Astrocyte (in vitro differentiated cells and primary cell): ENCODE results near the gene ATG4C. TPM values are rescaled to one million over a fixed set of nuclear protein-coding genes. Genes with fewer than 3 reads are reported as not detected.
"Not testable (repeated sequence)": the region's sequence is repeated elsewhere in the genome, so short reads cannot be mapped to it uniquely, and the experiment has no call there.

Source experiments
- DNase-seq: peaks from one replicate; pipeline ENCODE4 v3.0.0-alpha.2; 2010; ENCODE audit warnings: low read depth
- FAIRE-seq: peaks from 2 replicates; lab custom pipeline; 2011; peaks lifted over from hg19 to GRCh38; lab: Jason Lieb, UNC
- H2AFZ ChIP-seq: 2 replicates; pipeline ENCODE4 v1.6.0; 2012; ENCODE audit warnings: low read depth, low read length, inconsistent platforms
- H3K27ac ChIP-seq: 2 replicates; pipeline ENCODE4 v1.5.1; 2011; ENCODE audit warnings: low read depth, low read length, inconsistent platforms
- H3K27me3 ChIP-seq: 2 replicates; pipeline ENCODE4 v1.6.0; 2011; ENCODE audit warnings: low read length, inconsistent platforms; ENCODE audit not compliant: insufficient read depth
- H3K36me3 ChIP-seq: 2 replicates; pipeline ENCODE4 v1.5.1; 2011; ENCODE audit warnings: low read length, inconsistent platforms; ENCODE audit not compliant: insufficient read depth
- H3K4me1 ChIP-seq: 2 replicates; pipeline ENCODE4 v1.5.1; 2011; ENCODE audit warnings: low read length, inconsistent platforms; ENCODE audit not compliant: insufficient read depth
- H3K4me2 ChIP-seq: 2 replicates; pipeline ENCODE4 v1.6.0; 2012; ENCODE audit warnings: low read length, inconsistent platforms
- H3K4me3 ChIP-seq: 2 replicates; pipeline ENCODE4 v1.5.1; 2011; ENCODE audit warnings: low read depth, mild to moderate bottlenecking, low read length, inconsistent platforms; ENCODE audit not compliant: insufficient read depth
- H3K79me2 ChIP-seq: 2 replicates; pipeline ENCODE4 v1.6.0; 2012; ENCODE audit warnings: mild to moderate bottlenecking, low read length, inconsistent platforms; ENCODE audit not compliant: insufficient read depth
- H3K9ac ChIP-seq: 2 replicates; pipeline ENCODE4 v1.6.0; 2012; ENCODE audit warnings: mild to moderate bottlenecking, low read length, inconsistent platforms
- H3K9me3 ChIP-seq: 2 replicates; pipeline ENCODE4 v1.5.1; 2012; ENCODE audit warnings: low read depth, mild to moderate bottlenecking, low read length, inconsistent platforms; ENCODE audit not compliant: insufficient read depth
- H4K20me1 ChIP-seq: 2 replicates; pipeline ENCODE4 v1.6.0; 2012; ENCODE audit warnings: low read length, inconsistent platforms; ENCODE audit not compliant: insufficient read depth
- H3K27ac Mint-ChIP-seq: one replicate; pipeline ENCODE4 v1.8.0; 2021; ENCODE audit warnings: mild to moderate bottlenecking, mixed read lengths; ENCODE audit not compliant: unreplicated experiment
- H3K27me3 Mint-ChIP-seq: one replicate; pipeline ENCODE4 v1.8.0; 2021; ENCODE audit warnings: low read depth, mixed read lengths; ENCODE audit not compliant: unreplicated experiment
- H3K36me3 Mint-ChIP-seq: one replicate; pipeline ENCODE4 v1.8.0; 2021; ENCODE audit warnings: low read depth, mixed read lengths; ENCODE audit not compliant: unreplicated experiment
- H3K4me1 Mint-ChIP-seq: one replicate; pipeline ENCODE4 v1.8.0; 2021; ENCODE audit warnings: low read depth, mixed read lengths; ENCODE audit not compliant: unreplicated experiment
- H3K4me3 Mint-ChIP-seq: one replicate; pipeline ENCODE4 v1.8.0; 2021; ENCODE audit warnings: mild to moderate bottlenecking, moderate library complexity, mixed read lengths; ENCODE audit not compliant: unreplicated experiment
- H3K9me3 Mint-ChIP-seq: one replicate; pipeline ENCODE4 v1.8.0; 2021; ENCODE audit warnings: mild to moderate bottlenecking, mixed read lengths; ENCODE audit not compliant: unreplicated experiment
- CTCF ChIP-seq: IDR thresholded peaks from 2 replicates; pipeline ENCODE4 v1.5.1; 2011; ENCODE audit warnings: low read depth, mild to moderate bottlenecking, inconsistent platforms, low read length, moderate library complexity; ENCODE audit not compliant: insufficient read depth
- EZH2 ChIP-seq: IDR thresholded peaks from 2 replicates; pipeline ENCODE4 v1.6.1; 2012; ENCODE audit warnings: mild to moderate bottlenecking, low read length, inconsistent platforms; ENCODE audit not compliant: insufficient read depth
- total RNA-seq: library from RNA; stranded (reverse); gene quantifications from 2 replicates; pipeline ENCODE4 v1.2.1, GENCODE V29; 2021

ATG4C gene
- total RNA-seq, 1 donor from 2014 or later: 7.0 TPM

GRCh38 chr1:62826901-62827300 is 43.0 kb downstream of the ATG4C start:
- Histone ChIP-seq H3K4me2 (no peak overlapping the region), H3K27ac (no peak overlapping the region), H2AFZ (no peak overlapping the region), H3K27me3 (no peaks in the 10 kb centered on the region), H3K79me2 (no peaks in the 10 kb centered on the region), H3K36me3 (no peaks in the 10 kb centered on the region), H3K9ac (no peak overlapping the region), H4K20me1 (no peaks in the 10 kb centered on the region), H3K4me1 (no peaks in the 10 kb centered on the region), H3K4me3 (no peak overlapping the region), H3K9me3 (no peaks in the 10 kb centered on the region)
- FAIRE-seq: peak; percentile 52
- Mint-ChIP-seq H3K27ac (no peak overlapping the region), H3K4me3 (no peak overlapping the region), H3K4me1 (peaks cover 9% of the 10 kb centered on the region), H3K9me3 (no peaks in the 10 kb centered on the region), H3K36me3 (peaks cover 2% of the 10 kb centered on the region), H3K27me3 (no peaks in the 10 kb centered on the region)
- no peak for DNase-seq
- no peak for TF ChIP-seq EZH2

GRCh38 chr1:62827786-62828185 is 43.9 kb downstream of the ATG4C start:
- not testable (repeated sequence) for H2AFZ ChIP-seq, H3K4me3 Mint-ChIP-seq, H3K4me1 ChIP-seq, H3K27ac Mint-ChIP-seq, H3K36me3 ChIP-seq, H3K27me3 ChIP-seq, H4K20me1 ChIP-seq, H3K27ac ChIP-seq, H3K9ac ChIP-seq, H3K9me3 ChIP-seq, H3K36me3 Mint-ChIP-seq, H3K4me3 ChIP-seq, H3K4me1 Mint-ChIP-seq, H3K79me2 ChIP-seq, FAIRE-seq, DNase-seq, H3K4me2 ChIP-seq, H3K27me3 Mint-ChIP-seq, H3K9me3 Mint-ChIP-seq

- Mint-ChIP-seq H3K36me3 (no peaks in the 10 kb centered on the region), H3K4me1 (peaks cover 2% of the 10 kb centered on the region), H3K27ac (no peak overlapping the region), H3K4me3 (no peak overlapping the region), H3K9me3 (no peaks in the 10 kb centered on the region), H3K27me3 (no peaks in the 10 kb centered on the region)
- no peaks in the 10 kb centered on the region for H3K79me2 ChIP-seq
- no peak for FAIRE-seq
- H3K9me3 ChIP-seq: no peaks in the 10 kb centered on the region
- no peaks in the 10 kb centered on the region for H3K36me3 ChIP-seq
- no peak overlapping the region for H3K4me3 ChIP-seq
- no peak overlapping the region for H3K4me2 ChIP-seq
- no peak for DNase-seq
- H3K4me1 ChIP-seq: no peaks in the 10 kb centered on the region
- no peak overlapping the region for H3K9ac ChIP-seq
- TF ChIP-seq CTCF (no peak), EZH2 (no peak)
- H3K27ac ChIP-seq: no peak overlapping the region
- no peak overlapping the region for H2AFZ ChIP-seq
- no peaks in the 10 kb centered on the region for H4K20me1 ChIP-seq
- H3K27me3 ChIP-seq: no peaks in the 10 kb centered on the region
Measured at GRCh38 chr1:62832276-62832675, 48.3 kb downstream of the ATG4C start.
